HepG2 (cell line): ENCODE data around the gene FUCA1. TPM values are rescaled to one million over a fixed set of nuclear protein-coding genes. Genes with fewer than 3 reads are reported as not detected.

Experiments used
- DNMT1 ChIP-seq: sonication (generic); formaldehyde crosslinking; IDR thresholded peaks from 2 replicates; pipeline ENCODE4 v1.5.1; 2020; ENCODE audit warnings: mild to moderate bottlenecking, missing genetic modification reagents
- FOXA3 ChIP-seq: IDR thresholded peaks from 2 replicates; pipeline ENCODE4 v1.6.1; 2016; ENCODE audit warnings: missing genetic modification reagents, missing compliant biosample characterization
- GABPB1 ChIP-seq: IDR thresholded peaks from 2 replicates; pipeline ENCODE4 v1.6.1; 2016; ENCODE audit warnings: mild to moderate bottlenecking, missing genetic modification reagents, moderate library complexity, missing compliant biosample characterization
- GATAD2A ChIP-seq: IDR thresholded peaks from 2 replicates; pipeline ENCODE4 v1.6.1; 2016
- HNRNPK ChIP-seq: fragments of 200-400 bp; formaldehyde crosslinking; IDR thresholded peaks from 2 replicates; pipeline ENCODE4 v1.6.1; 2018; ENCODE audit warnings: low read length, low read depth, moderate library complexity, mild to moderate bottlenecking; ENCODE audit not compliant: poor library complexity, severe bottlenecking
- IKZF4 ChIP-seq: sonication (generic); formaldehyde crosslinking; IDR thresholded peaks from 2 replicates; pipeline ENCODE4 v1.5.1; 2020; ENCODE audit warnings: borderline replicate concordance, mild to moderate bottlenecking, low read depth, missing genetic modification reagents; ENCODE audit errors: not compliant biosample characterization
- MBNL3 ChIP-seq: fragments of 250-450 bp; sonication (Bioruptor Pico); conservative IDR thresholded peaks from 2 replicates; pipeline ENCODE4 v1.8.0; 2022; ENCODE audit warnings: mild to moderate bottlenecking, inconsistent platforms
- NONO ChIP-seq, 2 experiments: fragments of 450-650 bp in 1 of 2; sonication (generic) in 1 of 2; formaldehyde crosslinking in 1 of 2; IDR thresholded peaks in 1 of 2; conservative IDR thresholded peaks in 1 of 2; 2 replicates each; pipeline versions ENCODE4 v1.6.1 to v1.8.0; 2017 to 2022; ENCODE audit warnings: mild to moderate bottlenecking in 1 of 2, missing genetic modification reagents in 1 of 2, moderate library complexity in 1 of 2
- NR2C2 ChIP-seq: sonication (generic); formaldehyde crosslinking; IDR thresholded peaks from 2 replicates; pipeline ENCODE4 v1.4.0; 2020; ENCODE audit warnings: missing genetic modification reagents, mild to moderate bottlenecking, moderate library complexity, borderline replicate concordance
- SKI ChIP-seq: fragments of 450-650 bp; IDR thresholded peaks from one replicate; pipeline ENCODE4 v1.6.1; 2018; ENCODE audit warnings: mild to moderate bottlenecking; ENCODE audit not compliant: partially characterized antibody
- WIZ ChIP-seq: sonication (generic); formaldehyde crosslinking; IDR thresholded peaks from 2 replicates; pipeline ENCODE4 v1.5.1; 2020; ENCODE audit warnings: mild to moderate bottlenecking, missing genetic modification reagents
- ZFAT ChIP-seq: sonication (generic); formaldehyde crosslinking; conservative IDR thresholded peaks from 2 replicates; pipeline ENCODE4 v1.8.1; 2023; ENCODE audit warnings: missing genetic modification reagents, inconsistent platforms
- ZMAT3 ChIP-seq: sonication (generic); formaldehyde crosslinking; conservative IDR thresholded peaks from 2 replicates; pipeline ENCODE4 v1.7.0; 2021; ENCODE audit warnings: missing genetic modification reagents
- ZNF274 ChIP-seq: sonication (generic); formaldehyde crosslinking; IDR thresholded peaks from 2 replicates; pipeline ENCODE4 v1.5.1; 2020; ENCODE audit warnings: mild to moderate bottlenecking, missing genetic modification reagents
- ZNF331 ChIP-seq: sonication (generic); formaldehyde crosslinking; IDR thresholded peaks from 2 replicates; pipeline ENCODE4 v1.4.0; 2020; ENCODE audit warnings: missing genetic modification reagents
- ZNF367 ChIP-seq: sonication (generic); formaldehyde crosslinking; IDR thresholded peaks from 2 replicates; pipeline ENCODE4 v1.4.0; 2020; ENCODE audit warnings: missing genetic modification reagents, borderline replicate concordance
- ZNF772 ChIP-seq: sonication (generic); formaldehyde crosslinking; IDR thresholded peaks from 2 replicates; pipeline ENCODE4 v1.5.0; 2020; ENCODE audit warnings: mild to moderate bottlenecking, missing genetic modification reagents
- ZNF788 ChIP-seq: sonication (generic); formaldehyde crosslinking; IDR thresholded peaks from 2 replicates; pipeline ENCODE4 v1.5.0; 2020; ENCODE audit warnings: mild to moderate bottlenecking, missing genetic modification reagents, borderline replicate concordance
- polyA plus RNA-seq, 8 experiments: library from polyadenylated mRNA; depleted of rRNA in 3 of 8; stranded (reverse) in 7 of 8; unstranded in 1 of 8; fragments of >200 nt; fragmentation: Illumina TruSeq in 4 of 8; extraction: Trizol in 4 of 8; gene quantifications; 2 replicates each; pipeline versions ENCODE4 v1.2.1 to v1.2.3, GENCODE V29; 2011 to 2016; ENCODE audit warnings: low read depth in 4 of 8, missing spikeins in 1 of 8, mixed read lengths in 1 of 8; ENCODE audit not compliant: insufficient read depth in 1 of 8
- total RNA-seq, 5 experiments: library from RNA; depleted of rRNA; stranded (reverse); fragments of >200 nt; fragmentation: Illumina TruSeq; extraction: Trizol; gene quantifications; 2 replicates each; pipeline ENCODE4 v1.2.3, GENCODE V29; 2016; ENCODE audit warnings: low read depth in 1 of 5
- TF ChIP-seq, protein P1 (sequence below): sonication (generic); formaldehyde crosslinking; IDR thresholded peaks from 2 replicates; pipeline ENCODE4 v1.9.0; 2021; ENCODE audit warnings: mild to moderate bottlenecking, missing genetic modification reagents
- TF ChIP-seq, protein P2 (sequence below): sonication (generic); formaldehyde crosslinking; IDR thresholded peaks from 2 replicates; pipeline ENCODE4 v1.8.1; 2022; ENCODE audit warnings: mild to moderate bottlenecking, missing genetic modification reagents

Gene FUCA1
- total and polyA plus RNA-seq, 2 of the 13 experiments (the other 11 are each of a cell fraction or from before 2014, with no cell fraction given): 32.7 to 33.6 TPM

- TF ChIP-seq MBNL3 (CRISPR knock-in tag) (no peak), DNMT1 (CRISPR knock-in tag) (no peak), WIZ (CRISPR knock-in tag) (0 out of 2 replicates have a peak, but pooled peaks have one; percentile 53), ZNF331 (CRISPR knock-in tag) (peak; percentile 77; the same call in 1 of the 2 replicates), NONO (IDR thresholded peaks at IDR 0.05) (no peak), NONO (CRISPR knock-in tag; conservative IDR thresholded peaks at IDR 0.05) (peak; percentile 53), GABPB1 (CRISPR knock-in tag) (peak; percentile 95), GATAD2A (CRISPR knock-in tag) (0 out of 2 replicates have a peak, but pooled peaks have one; percentile 26), ZNF772 (CRISPR knock-in tag) (peak; percentile 86), ZMAT3 (CRISPR knock-in tag) (0 out of 2 replicates have a peak, but pooled peaks have one; percentile 23), SKI (peak; percentile 30), NR2C2 (CRISPR knock-in tag) (peak; percentile 89), ZFAT (no peak), IKZF4 (CRISPR knock-in tag) (no peak), ZNF367 (CRISPR knock-in tag) (no peak), ZNF788 (CRISPR knock-in tag) (0 out of 2 replicates have a peak, but pooled peaks have one; percentile 18), ZNF274 (CRISPR knock-in tag) (peak; percentile 74), HNRNPK (peak; percentile 78), FOXA3 (CRISPR knock-in tag) (peak; percentile 48; the same call in 1 of the 2 replicates)
- TF ChIP-seq, protein P1, sequence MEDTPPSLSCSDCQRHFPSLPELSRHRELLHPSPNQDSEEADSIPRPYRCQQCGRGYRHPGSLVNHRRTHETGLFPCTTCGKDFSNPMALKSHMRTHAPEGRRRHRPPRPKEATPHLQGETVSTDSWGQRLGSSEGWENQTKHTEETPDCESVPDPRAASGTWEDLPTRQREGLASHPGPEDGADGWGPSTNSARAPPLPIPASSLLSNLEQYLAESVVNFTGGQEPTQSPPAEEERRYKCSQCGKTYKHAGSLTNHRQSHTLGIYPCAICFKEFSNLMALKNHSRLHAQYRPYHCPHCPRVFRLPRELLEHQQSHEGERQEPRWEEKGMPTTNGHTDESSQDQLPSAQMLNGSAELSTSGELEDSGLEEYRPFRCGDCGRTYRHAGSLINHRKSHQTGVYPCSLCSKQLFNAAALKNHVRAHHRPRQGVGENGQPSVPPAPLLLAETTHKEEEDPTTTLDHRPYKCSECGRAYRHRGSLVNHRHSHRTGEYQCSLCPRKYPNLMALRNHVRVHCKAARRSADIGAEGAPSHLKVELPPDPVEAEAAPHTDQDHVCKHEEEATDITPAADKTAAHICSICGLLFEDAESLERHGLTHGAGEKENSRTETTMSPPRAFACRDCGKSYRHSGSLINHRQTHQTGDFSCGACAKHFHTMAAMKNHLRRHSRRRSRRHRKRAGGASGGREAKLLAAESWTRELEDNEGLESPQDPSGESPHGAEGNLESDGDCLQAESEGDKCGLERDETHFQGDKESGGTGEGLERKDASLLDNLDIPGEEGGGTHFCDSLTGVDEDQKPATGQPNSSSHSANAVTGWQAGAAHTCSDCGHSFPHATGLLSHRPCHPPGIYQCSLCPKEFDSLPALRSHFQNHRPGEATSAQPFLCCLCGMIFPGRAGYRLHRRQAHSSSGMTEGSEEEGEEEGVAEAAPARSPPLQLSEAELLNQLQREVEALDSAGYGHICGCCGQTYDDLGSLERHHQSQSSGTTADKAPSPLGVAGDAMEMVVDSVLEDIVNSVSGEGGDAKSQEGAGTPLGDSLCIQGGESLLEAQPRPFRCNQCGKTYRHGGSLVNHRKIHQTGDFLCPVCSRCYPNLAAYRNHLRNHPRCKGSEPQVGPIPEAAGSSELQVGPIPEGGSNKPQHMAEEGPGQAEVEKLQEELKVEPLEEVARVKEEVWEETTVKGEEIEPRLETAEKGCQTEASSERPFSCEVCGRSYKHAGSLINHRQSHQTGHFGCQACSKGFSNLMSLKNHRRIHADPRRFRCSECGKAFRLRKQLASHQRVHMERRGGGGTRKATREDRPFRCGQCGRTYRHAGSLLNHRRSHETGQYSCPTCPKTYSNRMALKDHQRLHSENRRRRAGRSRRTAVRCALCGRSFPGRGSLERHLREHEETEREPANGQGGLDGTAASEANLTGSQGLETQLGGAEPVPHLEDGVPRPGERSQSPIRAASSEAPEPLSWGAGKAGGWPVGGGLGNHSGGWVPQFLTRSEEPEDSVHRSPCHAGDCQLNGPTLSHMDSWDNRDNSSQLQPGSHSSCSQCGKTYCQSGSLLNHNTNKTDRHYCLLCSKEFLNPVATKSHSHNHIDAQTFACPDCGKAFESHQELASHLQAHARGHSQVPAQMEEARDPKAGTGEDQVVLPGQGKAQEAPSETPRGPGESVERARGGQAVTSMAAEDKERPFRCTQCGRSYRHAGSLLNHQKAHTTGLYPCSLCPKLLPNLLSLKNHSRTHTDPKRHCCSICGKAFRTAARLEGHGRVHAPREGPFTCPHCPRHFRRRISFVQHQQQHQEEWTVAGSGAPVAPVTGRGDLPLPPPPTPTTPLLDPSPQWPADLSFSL (CRISPR knock-in tag): 0 out of 2 replicates have a peak, but pooled peaks have one; percentile 9
- TF ChIP-seq, protein P2, sequence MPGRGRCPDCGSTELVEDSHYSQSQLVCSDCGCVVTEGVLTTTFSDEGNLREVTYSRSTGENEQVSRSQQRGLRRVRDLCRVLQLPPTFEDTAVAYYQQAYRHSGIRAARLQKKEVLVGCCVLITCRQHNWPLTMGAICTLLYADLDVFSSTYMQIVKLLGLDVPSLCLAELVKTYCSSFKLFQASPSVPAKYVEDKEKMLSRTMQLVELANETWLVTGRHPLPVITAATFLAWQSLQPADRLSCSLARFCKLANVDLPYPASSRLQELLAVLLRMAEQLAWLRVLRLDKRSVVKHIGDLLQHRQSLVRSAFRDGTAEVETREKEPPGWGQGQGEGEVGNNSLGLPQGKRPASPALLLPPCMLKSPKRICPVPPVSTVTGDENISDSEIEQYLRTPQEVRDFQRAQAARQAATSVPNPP (CRISPR knock-in tag): peak; percentile 7; the same call in 1 of the 2 replicates
Observed at GRCh38 chr1:23800400-23801337, 67.4 kb downstream of the FUCA1 start, which contains the start of gene GALE (continued).
